ENCODE results near the gene MIER2. TPM values are rescaled to one million over a fixed set of nuclear protein-coding genes. Genes with fewer than 3 reads are reported as not detected.
"Not testable (repeated sequence)": the region's sequence is repeated elsewhere in the genome, so short reads cannot be mapped to it uniquely, and the experiment has no call there.

MIER2 gene
- total RNA-seq, 1 donor from 2014 or later: 14.8 TPM

DNA sequence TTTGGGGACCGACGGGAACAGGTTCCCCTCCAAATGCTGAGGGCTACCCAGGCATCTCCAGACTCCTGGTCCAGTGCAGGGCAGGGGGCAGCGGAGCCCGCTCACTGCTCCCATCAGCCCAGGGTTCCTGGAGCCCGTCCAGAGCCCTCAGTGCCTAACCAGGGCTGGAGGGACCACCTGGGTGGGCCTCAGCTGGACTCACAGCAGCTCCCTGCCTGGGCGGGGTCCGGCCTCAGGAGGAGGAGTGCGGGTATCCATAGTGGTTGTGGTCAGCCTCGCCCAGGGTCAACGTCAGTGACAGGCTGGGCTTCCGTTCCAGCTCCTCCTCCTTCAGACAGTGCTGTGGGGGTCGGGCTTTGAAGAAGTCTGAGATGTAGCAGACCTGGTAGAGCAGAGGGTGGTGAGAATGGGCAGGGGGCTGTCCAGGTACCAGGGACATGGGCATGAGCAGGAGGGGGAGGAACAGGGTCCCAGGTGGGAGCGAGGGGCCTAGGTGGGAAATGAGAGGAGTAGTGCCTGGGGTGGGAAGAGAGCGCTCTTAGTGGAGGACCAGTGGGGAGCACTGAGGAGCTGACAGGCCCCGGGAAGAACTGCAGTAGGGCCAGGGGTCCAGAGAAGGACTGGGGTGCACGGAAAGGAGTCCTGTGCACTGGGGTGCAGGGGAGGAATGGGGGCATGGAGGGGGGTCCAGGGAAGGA is 63.3 kb downstream of the MIER2 start:
- ATAC-seq: no peak

DNA sequence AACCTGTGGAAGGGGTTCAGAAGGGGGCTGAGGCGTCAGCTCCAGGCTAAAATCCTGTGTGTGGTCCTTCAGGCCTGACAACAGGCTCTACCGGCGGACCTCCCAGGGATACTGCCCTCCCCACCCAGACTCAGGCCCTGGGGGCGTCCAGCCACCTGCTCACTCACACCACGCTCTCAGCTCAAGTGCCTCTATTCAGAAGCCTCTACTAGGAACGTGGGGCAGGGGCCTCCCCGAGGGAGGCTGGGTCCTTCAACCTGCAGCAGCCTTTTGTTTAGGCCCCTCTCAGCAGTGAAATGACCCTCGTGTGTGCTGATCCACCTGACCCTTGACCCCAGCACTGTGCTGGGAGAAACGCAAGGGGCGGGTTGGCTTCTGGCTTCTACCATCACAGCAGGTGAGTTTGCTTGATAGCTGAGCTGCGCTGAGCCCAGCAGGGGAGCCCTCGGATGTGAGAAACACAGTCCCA is 64.0 kb downstream of the MIER2 start:
- ATAC-seq: no peak

DNA sequence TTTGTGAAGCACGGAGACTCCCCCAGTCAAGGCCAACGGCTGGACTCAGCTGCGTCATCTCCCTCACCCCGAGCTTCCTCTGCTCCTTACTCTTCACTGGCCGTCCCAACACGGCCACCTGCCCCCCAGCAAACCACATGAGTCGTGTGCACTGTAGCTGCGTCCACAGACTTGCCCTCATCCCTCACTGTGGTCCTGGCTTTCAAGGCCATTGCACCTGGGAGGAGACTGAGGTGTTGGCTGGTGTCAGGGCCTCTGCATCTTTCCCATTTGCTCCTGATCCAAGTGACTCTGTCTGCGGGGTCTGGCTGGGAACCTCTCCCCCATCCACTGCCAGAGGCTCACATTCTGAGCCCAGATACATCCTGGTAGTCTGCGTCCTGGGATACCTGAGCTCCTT is 64.9 kb downstream of the MIER2 start:
- no peak for ATAC-seq

DNA sequence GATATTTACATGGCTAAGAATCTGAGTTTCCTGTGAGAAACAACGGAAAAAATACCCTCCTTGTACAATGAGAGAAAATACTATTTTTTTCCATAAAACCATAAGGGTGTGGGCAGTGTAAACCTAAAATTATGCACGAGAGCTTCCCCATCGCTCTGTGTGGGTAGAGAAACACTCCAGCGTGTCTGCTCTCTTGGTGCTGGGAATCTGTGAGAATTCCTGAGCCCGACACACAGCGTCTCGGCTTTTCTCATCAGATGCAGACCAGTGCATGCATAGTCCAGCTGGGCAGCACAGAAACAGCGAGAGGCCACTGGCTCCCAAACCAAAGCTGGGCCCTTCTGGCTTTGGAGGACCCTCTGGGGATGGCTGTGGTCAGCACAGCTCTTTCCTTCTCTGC is 65.4 kb downstream of the MIER2 start:
- no peak for ATAC-seq

DNA sequence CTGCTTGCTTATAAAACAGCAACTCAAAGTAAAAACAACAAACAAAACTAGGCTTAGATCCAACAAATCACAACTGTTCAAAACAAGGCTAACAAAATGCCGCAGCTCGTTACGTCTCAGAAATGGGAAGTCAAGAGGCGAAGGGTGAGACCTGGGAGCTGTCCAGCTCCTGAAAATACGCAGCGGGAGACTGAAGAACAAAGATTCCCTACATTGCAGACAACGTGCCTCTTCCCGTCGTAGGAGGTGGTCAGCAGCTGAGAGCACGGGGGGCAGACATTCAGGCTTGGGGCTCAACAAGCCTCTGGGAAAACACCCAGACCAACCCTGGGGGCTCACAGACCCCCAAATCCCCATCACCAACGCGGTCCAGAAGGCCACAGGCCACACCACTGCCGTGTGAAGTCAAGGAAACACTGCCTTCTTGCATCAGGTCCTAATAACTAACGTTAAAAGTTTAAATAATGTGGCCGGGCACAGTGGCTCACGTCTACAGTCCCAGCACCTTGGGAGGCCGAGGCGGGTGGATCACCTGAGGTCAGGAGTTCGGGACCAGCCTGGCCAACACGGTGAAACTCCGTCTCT is 66.9 kb downstream of the MIER2 start:
- ATAC-seq: no peak

DNA sequence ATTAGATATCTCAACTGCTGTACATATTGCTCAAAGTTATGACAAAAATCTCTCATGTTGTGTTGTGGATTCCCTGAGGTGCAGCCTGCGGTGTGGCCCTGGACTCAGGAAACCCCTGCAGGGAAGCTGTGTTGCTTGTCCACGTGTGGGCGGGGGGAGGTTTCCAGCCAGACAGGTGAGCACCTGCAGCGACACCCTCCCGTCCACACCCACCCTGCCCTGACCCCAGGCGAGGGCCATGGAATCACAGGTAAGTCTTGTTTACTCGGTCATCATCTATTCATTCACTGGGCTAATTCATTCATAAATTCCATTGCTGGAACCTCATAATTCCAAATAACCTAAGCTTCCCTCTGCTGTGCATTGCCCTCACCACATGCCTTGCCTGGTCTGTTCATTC is 67.5 kb downstream of the MIER2 start:
- no peak for ATAC-seq

DNA sequence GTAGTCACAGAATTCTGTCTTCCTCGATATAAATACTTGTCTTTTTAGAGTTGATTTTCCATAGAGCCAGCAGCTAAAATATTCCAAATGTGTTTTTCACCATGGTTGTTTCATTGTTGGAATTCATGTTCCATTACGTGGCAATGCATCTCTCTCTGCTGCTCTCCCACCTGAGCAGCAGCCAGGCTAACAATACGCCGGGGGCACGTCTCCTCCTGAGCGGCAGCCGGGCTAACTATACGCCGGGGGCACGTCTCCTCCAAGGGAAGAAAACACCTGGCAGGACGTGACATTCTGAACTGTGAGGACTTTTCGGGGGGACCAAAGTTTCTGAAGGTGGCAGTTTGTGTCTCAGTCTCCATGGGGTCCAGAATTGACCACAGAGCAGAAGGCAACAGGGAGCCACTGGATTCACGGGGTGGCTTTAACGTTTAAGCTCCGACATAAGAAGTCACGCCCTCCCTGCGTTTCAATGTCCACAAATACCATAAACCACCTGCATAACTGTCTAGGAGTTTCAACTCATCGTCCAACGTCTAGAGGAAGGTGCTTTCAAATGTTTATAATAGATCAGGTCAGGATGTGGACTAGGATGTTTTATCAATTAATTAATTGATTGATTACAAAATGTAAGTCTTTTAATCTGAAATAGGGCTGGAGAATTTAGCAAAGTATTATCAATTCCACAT is 68.5 kb downstream of the MIER2 start:
- no peak for ATAC-seq

DNA sequence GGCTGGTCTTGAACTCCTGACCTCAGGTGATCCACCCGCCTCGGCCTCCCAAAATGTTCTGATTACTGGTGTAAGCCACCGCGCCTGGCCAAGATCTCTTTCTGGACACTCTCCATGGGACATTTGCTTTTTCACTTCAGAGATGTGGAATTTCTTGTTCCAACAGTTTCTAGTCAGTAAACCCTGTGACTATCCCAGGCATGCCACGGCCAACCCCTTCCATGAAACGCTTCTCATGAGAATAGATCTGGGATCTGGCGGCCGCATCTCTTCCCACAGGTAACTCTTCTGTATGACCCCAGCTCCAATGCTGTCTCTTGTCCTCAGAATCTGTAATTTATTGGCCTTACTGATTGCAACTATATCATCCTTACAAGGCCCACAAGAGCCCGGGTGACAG is 69.6 kb downstream of the MIER2 start:
- ATAC-seq: no peak

DNA sequence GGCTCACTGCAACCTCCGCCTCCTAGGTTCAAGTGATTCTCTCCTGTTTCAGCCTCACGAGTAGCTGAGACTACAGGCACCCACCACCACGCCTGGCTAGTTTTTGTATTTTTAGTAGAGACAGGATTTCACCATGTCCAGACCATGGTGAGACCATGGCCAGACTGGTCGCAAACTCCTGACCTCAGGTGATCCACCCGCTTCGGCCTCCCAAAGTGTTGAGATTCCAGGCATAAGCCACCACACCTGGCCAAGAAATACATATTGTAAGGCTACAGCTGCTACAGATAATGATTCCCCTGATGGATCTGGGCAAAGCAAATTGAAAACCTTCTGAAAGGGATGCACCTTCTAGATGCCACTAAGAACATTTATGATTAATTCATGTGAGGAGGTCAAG is 71.2 kb downstream of the MIER2 start:
- ATAC-seq: no peak

DNA sequence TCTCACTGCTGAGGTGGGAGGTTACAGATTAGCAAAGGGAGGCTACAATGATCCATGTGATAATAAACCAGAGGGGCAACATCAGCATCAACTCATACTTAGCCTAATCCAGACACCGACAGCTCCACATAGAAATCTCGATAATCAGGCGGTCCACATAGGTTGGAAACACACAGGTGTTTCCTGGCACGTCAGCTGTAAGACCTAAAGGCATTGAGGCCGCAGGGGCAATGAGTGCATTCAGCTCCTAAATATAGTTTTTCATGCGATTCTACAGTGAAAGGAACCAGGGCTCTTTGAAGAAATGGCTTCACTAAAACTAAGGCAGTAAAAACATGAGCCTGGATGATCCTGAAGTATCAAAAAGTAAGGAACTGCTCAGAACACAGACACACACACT is 72.7 kb downstream of the MIER2 start:
- no peak for ATAC-seq

DNA sequence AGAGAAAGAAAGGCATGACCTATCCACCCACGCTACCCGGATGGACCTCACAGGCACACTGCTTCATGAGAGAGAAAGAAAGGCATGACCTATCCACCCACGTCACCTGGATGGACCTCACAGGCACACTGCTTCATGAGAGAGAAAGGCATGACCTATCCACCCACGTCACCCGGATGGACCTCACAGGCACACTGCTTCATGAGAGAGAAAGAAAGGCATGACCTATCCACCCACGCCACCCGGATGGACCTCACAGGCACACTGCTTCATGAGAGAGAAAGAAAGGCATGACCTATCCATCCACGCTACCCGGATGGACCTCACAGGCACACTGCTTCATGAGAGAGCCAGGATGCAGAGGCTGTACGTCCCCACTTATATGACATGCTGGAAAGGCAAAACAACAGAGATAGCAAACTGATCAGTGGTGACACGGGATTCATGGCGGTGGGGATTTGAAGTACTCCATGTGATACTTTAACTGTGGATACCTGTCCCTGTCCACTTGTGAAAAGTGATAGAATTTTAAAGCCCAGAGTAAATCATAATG is 73.8 kb downstream of the MIER2 start:
- ATAC-seq: not testable (repeated sequence)

DNA sequence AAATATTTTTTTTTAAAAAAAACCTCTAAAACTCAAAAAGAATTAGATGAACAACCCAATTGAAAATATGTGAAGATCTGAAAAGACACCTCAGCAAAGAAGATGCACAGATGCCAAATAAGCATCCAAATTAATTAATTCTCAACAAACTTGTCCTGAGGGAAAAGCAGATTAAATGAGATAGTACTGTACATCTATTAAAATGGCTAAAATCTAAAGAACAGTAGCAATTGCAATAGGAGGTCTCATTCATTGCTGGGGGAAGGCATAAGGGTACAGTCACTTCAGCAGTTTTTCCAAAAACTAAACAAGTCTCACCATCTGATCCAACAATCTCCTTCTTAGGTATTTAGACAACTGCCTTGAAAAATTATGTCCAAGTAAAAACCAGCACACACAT is 75.4 kb downstream of the MIER2 start:
- no peak for ATAC-seq

DNA sequence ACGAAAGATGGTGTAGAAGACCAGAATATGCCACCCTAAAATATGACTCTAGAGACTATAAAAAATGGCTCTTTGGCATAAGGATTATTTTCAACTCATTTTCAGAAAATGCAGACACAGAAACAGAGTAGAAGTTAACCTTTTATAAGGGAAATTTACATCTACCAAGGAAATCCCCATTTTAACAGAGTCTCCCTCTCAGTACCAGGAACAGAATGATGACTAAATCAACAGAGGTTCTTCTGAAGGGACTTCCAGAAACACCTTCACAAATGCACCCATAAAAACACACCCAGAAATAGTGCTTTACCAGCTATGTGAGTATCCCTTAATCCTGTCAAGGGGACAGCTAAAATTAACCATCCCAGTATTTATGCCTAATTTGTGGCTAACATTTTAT is 82.5 kb downstream of the MIER2 start:
- no peak for ATAC-seq

DNA sequence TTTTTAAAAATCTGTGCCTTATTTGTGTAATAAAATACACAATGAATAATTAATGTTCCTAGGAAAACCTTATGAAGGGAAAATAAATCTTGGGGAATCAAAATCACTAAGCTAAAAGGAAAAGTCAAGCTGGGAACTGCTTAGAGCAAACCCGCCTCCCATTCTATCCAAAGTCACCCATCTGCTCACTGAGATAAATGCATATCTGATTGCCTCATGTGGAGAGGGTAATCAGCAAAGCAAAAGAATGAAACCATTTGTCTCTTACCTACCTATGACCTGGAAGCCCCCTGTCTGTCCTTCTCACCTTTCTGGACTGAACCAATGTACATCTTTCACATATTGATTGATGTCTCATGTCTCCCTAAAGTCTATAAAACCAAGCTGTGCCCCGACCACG is 87.8 kb downstream of the MIER2 start:
- not testable (repeated sequence) for ATAC-seq

Other genes starting within 250 kb of the MIER2 start
- not detected for gene OR4F17, start 237.7 kb downstream of the MIER2 start, total RNA-seq
- gene PLPP2, start 53.4 kb downstream of the MIER2 start, total RNA-seq: 12.3 TPM
- gene C2CD4C, start 64.4 kb upstream of the MIER2 start, total RNA-seq: 0.16 TPM
- 1.7 TPM for gene SHC2, start 116.2 kb upstream of the MIER2 start, total RNA-seq
- 0.36 TPM for gene MADCAM1, start 151.7 kb upstream of the MIER2 start, total RNA-seq
- gene TPGS1, start 162.7 kb upstream of the MIER2 start, total RNA-seq: 14.2 TPM
- gene CDC34, start 187.0 kb upstream of the MIER2 start, total RNA-seq: 30.7 TPM
- gene GZMM, start 199.3 kb upstream of the MIER2 start, total RNA-seq: not detected
- gene BSG, start 227.8 kb upstream of the MIER2 start, total RNA-seq: 320 TPM
- gene HCN2, start 245.1 kb upstream of the MIER2 start, total RNA-seq: 0.48 TPM